ENCODE results near the gene STIM2. TPM values are rescaled to one million over a fixed set of nuclear protein-coding genes. Genes with fewer than 3 reads are reported as not detected.

STIM2 gene
- total RNA-seq, 2 donors from 2014 or later = 23.2 to 24.5 TPM

DNA sequence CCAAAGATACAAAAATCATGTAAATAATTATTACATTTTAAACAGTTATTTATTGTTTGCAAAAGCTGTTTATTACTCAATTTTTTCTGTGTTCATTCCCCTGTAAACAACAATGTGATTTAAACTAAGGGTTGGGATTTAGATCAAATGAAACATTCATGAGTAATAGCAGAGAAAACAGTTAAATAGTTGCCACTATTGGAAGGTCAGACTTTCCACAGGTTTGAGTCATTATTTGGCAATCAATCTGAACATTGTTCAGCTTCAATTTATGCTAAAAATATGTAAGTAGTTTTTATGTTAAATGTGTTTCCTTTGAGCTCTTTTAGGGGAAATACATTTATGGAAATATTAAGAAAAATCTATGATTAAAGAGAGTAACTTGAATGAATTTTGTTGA, 144.9 kb downstream of the STIM2 start:
- no peak overlapping the region for H3K4me3 ChIP-seq (ENCODE audit: low read length)
- no peaks in the 10 kb centered on the region for H3K9me3 ChIP-seq (ENCODE audit: control insufficient read depth, low read length)
- Mint-ChIP-seq H3K4me3 (no peak overlapping the region), H3K27me3 (ENCODE audit: insufficient read depth) (no peaks in the 10 kb centered on the region), H3K4me1 (peaks cover 8% of the 10 kb centered on the region), H3K9me3 (no peaks in the 10 kb centered on the region), H3K36me3 (ENCODE audit: low read depth) (peaks cover 3% of the 10 kb centered on the region), H3K27ac (no peak overlapping the region)
- H3K27ac ChIP-seq (ENCODE audit: low read depth, low read length) = no peak overlapping the region
- TF ChIP-seq, protein P1, sequence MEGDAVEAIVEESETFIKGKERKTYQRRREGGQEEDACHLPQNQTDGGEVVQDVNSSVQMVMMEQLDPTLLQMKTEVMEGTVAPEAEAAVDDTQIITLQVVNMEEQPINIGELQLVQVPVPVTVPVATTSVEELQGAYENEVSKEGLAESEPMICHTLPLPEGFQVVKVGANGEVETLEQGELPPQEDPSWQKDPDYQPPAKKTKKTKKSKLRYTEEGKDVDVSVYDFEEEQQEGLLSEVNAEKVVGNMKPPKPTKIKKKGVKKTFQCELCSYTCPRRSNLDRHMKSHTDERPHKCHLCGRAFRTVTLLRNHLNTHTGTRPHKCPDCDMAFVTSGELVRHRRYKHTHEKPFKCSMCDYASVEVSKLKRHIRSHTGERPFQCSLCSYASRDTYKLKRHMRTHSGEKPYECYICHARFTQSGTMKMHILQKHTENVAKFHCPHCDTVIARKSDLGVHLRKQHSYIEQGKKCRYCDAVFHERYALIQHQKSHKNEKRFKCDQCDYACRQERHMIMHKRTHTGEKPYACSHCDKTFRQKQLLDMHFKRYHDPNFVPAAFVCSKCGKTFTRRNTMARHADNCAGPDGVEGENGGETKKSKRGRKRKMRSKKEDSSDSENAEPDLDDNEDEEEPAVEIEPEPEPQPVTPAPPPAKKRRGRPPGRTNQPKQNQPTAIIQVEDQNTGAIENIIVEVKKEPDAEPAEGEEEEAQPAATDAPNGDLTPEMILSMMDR (conservative IDR thresholded peaks at IDR 0.05) = no peak
- H3K27me3 ChIP-seq (ENCODE audit: control insufficient read depth, insufficient read depth, low read length, poor library complexity, severe bottlenecking) = no peaks in the 10 kb centered on the region
- no peak overlapping the region for H3K9ac ChIP-seq (ENCODE audit: extremely low read depth, low read length, poor library complexity, severe bottlenecking)
- H3K4me1 ChIP-seq (ENCODE audit: control insufficient read depth, insufficient read depth, low read length) = no peaks in the 10 kb centered on the region
- no peaks in the 10 kb centered on the region for H3K36me3 ChIP-seq (ENCODE audit: control insufficient read depth, insufficient read depth, low read length)
- no peak for DNase-seq

DNA sequence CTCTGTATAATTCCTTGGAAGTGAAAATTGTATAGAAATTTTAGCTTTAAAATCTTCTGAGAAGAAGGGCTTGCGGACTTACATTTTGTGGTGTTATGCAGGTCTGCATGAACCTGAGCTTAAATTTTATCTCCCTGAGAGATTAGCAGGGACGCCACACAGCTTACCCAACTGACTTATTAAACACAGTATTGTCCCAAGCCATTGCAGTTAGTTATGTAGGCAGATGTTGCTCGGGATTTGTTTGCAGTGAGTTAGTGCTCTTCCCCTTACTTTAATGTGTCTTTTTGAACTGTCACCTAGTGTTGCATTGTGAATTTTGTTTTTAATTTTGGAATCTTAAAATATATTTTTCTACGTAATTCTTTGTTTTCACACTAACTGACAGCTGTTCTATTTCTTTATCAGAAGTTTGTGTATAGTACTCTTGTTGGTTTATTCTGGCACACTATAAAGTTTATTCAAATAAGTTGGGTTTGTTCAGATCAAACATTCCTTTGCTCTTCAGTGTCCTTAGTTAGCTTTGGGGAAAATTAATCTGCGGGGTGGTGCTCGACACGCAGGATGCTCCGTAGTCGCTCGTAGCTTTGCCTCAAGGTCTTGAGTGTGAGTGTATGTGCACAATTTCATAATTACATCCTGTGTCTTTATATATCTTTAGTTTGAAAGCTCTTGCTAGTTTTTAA, 145.4 kb downstream of the STIM2 start:
- DNase-seq = no peak
- TF ChIP-seq, protein P1 (conservative IDR thresholded peaks at IDR 0.05) = no peak
- H3K4me1 Mint-ChIP-seq = peaks cover 8% of the 10 kb centered on the region
- Histone ChIP-seq H3K36me3 (ENCODE audit: control insufficient read depth, insufficient read depth, low read length) (no peaks in the 10 kb centered on the region), H3K9ac (ENCODE audit: extremely low read depth, low read length, poor library complexity, severe bottlenecking) (no peak overlapping the region), H3K27me3 (ENCODE audit: control insufficient read depth, insufficient read depth, low read length, poor library complexity, severe bottlenecking) (no peaks in the 10 kb centered on the region), H3K9me3 (ENCODE audit: control insufficient read depth, low read length) (no peaks in the 10 kb centered on the region), H3K4me3 (ENCODE audit: low read length) (no peak overlapping the region), H3K27ac (ENCODE audit: low read depth, low read length) (no peak overlapping the region), H3K4me1 (ENCODE audit: control insufficient read depth, insufficient read depth, low read length) (no peaks in the 10 kb centered on the region)
- H3K4me3 Mint-ChIP-seq = no peak overlapping the region
- H3K27ac Mint-ChIP-seq = no peak overlapping the region
- no peaks in the 10 kb centered on the region for H3K9me3 Mint-ChIP-seq
- 91% methylated on average over 8 of the region's 10 CpGs; no CpG with 5 or more reads in 1 of the 2 experiments for WGBS, 2 experiments (ENCODE audit: insufficient coverage in 1 of 2, insufficient read length in 1 of 2)
- peaks cover 3% of the 10 kb centered on the region for H3K36me3 Mint-ChIP-seq (ENCODE audit: low read depth)
- H3K27me3 Mint-ChIP-seq (ENCODE audit: insufficient read depth) = no peaks in the 10 kb centered on the region

DNA sequence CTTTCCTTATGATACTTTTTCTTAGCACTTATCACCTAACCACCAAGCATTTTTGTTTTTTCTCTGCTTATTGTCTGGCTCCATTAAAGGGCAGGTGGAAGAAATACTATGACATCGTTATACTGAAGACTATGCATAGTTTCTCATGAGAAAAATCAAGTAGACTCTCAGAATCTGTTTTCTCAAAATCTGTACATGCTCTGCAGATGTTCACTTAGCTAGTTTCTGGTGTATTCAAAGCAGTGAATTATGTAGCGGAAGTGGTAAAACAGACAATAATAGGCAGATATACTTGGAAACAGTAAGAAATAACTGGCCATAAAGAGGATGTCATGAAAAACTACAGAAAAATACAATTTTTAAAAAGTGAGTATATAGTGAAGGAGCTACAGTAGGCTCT, 146.0 kb downstream of the STIM2 start:
- no peak for DNase-seq
- H3K36me3 Mint-ChIP-seq (ENCODE audit: low read depth) = peaks cover 3% of the 10 kb centered on the region
- H3K9me3 ChIP-seq (ENCODE audit: control insufficient read depth, low read length) = no peaks in the 10 kb centered on the region
- H3K4me1 Mint-ChIP-seq = peaks cover 8% of the 10 kb centered on the region
- no peaks in the 10 kb centered on the region for H3K36me3 ChIP-seq (ENCODE audit: control insufficient read depth, insufficient read depth, low read length)
- H3K27ac ChIP-seq (ENCODE audit: low read depth, low read length) = no peak overlapping the region
- 43 to 45% methylated on average over 2 of the region's 2 CpGs for WGBS, 2 experiments (ENCODE audit: insufficient coverage in 1 of 2, insufficient read length in 1 of 2)
- no peak overlapping the region for H3K4me3 Mint-ChIP-seq
- no peaks in the 10 kb centered on the region for H3K4me1 ChIP-seq (ENCODE audit: control insufficient read depth, insufficient read depth, low read length)
- no peak overlapping the region for H3K27ac Mint-ChIP-seq
- H3K9ac ChIP-seq (ENCODE audit: extremely low read depth, low read length, poor library complexity, severe bottlenecking) = no peak overlapping the region
- H3K4me3 ChIP-seq (ENCODE audit: low read length) = no peak overlapping the region
- no peaks in the 10 kb centered on the region for H3K27me3 Mint-ChIP-seq (ENCODE audit: insufficient read depth)
- no peaks in the 10 kb centered on the region for H3K9me3 Mint-ChIP-seq
- TF ChIP-seq, protein P1 (conservative IDR thresholded peaks at IDR 0.05) = no peak
- no peaks in the 10 kb centered on the region for H3K27me3 ChIP-seq (ENCODE audit: control insufficient read depth, insufficient read depth, low read length, poor library complexity, severe bottlenecking)
